ENCODE results near the gene NEURL1B. TPM values are rescaled to one million over a fixed set of nuclear protein-coding genes. Genes with fewer than 3 reads are reported as not detected.
A peak's percentile ranks its signal among the peaks of the same experiment; 100 is the strongest.

NEURL1B gene
- total and polyA plus RNA-seq, 12 donors = 14.4 to 45.8 (median 21.6) TPM

DNA sequence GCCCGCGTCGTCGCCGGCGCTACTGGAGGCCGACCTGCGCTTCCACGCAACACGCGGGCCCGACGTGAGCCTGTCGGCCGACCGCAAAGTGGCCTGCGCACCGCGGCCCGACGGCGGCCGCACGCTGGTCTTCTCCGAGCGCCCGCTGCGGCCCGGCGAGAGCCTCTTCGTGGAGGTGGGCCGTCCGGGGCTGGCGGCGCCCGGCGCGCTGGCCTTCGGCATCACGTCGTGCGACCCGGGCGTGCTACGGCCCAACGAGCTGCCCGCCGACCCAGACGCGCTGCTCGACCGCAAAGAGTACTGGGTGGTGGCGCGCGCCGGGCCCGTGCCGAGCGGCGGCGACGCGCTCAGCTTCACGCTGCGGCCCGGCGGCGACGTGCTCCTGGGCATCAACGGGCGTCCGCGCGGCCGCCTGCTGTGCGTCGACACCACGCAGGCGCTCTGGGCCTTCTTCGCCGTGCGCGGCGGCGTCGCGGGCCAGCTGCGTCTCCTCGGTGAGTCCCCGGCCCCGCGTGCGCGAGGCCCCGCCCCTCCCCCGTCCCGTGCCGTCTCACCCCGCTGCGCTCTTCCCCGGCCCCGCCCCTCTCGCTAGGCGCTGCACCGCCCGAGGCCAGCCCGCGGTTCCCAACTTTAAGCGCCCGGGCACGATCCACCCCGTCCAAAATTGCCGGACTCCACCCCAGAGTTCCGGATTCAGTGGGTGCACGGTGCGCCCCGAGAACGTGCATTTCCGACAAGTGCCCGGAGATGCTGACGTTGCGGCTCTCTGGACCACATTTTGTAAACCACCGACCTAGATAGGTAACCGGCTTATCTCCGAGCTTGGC lies 42.8 kb downstream of the NEURL1B start:
- Histone ChIP-seq H3K9me3 (no peaks in the 10 kb centered on the region), H3K4me1 (peaks cover 9 to 82% (median 59%) of the 10 kb centered on the region in 9 donors), H3K4me3 (peak overlapping the region in 1 of 10 donors; percentile 8), H3K36me3 (peaks cover 0 to 89% (median 8%) of the 10 kb centered on the region in 9 donors), H3K27me3 (no peaks in the 10 kb centered on the region), H3K27ac (peak overlapping the region in 2 of 10 donors; percentile 20 to 40)
- peak in 1 of 8 donors; percentile 20 for ATAC-seq
- TF ChIP-seq, protein P1, sequence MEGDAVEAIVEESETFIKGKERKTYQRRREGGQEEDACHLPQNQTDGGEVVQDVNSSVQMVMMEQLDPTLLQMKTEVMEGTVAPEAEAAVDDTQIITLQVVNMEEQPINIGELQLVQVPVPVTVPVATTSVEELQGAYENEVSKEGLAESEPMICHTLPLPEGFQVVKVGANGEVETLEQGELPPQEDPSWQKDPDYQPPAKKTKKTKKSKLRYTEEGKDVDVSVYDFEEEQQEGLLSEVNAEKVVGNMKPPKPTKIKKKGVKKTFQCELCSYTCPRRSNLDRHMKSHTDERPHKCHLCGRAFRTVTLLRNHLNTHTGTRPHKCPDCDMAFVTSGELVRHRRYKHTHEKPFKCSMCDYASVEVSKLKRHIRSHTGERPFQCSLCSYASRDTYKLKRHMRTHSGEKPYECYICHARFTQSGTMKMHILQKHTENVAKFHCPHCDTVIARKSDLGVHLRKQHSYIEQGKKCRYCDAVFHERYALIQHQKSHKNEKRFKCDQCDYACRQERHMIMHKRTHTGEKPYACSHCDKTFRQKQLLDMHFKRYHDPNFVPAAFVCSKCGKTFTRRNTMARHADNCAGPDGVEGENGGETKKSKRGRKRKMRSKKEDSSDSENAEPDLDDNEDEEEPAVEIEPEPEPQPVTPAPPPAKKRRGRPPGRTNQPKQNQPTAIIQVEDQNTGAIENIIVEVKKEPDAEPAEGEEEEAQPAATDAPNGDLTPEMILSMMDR (IDR thresholded peaks at IDR 0.05) = no peak
- no peak for DNase-seq
- intact Hi-C loops (cut with DNase I) = loop anchor here in 1 of 10 donors (10.0 kb wide), 1 partner anchor 129 kb away; no protein-coding TSS in a partner anchor
- WGBS, 2 donors = 72 to 73% methylated on average over 120 to 125 of the region's 125 CpGs

DNA sequence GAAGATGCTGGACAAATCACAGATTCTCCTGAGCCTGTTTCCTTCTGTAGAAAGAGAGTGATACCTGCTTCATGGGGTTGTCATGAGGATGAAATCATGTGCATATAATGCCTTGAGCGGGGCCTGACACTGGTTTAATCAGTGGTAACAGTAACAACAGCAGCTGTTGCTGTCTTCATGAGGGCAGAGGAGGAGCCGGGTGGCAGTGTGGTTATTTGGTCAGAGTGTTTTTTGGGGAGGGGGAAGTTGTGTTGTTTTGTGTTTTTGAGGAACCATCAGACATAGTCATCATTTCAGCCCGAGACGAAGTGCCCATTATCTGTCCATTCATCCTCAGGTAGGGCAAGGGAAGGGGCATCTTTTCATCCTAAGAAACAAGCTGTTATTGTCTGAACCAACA lies 44.0 kb downstream of the NEURL1B start:
- intact Hi-C loops (cut with DNase I) = loop anchor here in 3 of 10 donors (5.0 to 10.0 kb wide), 3 partner anchors 38 to 130 kb away; no protein-coding TSS in a partner anchor
- no peaks in the 10 kb centered on the region for H3K9me3 ChIP-seq
- WGBS, 2 donors = 86 to 92% methylated on average over 4 of the region's 4 CpGs
- TF ChIP-seq, protein P1 (IDR thresholded peaks at IDR 0.05) = no peak
- no peaks in the 10 kb centered on the region for H3K27me3 ChIP-seq
- H3K27ac ChIP-seq = peak overlapping the region in 5 of 10 donors; percentile 1 to 92 (median 20)
- no peak overlapping the region for H3K4me3 ChIP-seq
- ATAC-seq (no peak), DNase-seq (no peak)
- peaks cover 15 to 82% (median 59%) of the 10 kb centered on the region in 9 donors for H3K4me1 ChIP-seq
- H3K36me3 ChIP-seq = peaks cover 0 to 92% (median 9%) of the 10 kb centered on the region in 9 donors

DNA sequence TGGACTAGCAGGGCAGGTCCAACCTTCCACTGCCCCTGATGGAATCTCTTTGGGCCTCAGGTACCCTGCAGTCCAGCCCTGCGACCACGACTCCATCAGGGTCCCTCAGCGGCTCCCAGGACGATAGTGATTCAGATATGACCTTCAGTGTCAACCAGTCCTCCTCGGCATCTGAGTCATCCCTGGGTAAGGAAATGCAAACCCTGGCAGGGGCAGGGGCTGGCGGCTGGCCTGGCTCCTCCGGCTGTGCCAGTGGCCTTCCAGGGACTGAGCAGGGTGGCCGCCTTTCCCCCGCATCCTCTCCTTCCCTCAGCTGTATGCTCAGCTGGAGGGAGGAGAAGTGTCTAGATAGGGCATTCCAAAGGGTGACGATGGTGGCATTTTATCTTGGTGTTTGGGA lies 45.0 kb downstream of the NEURL1B start:
- 79 to 85% methylated on average over 10 of the region's 10 CpGs for WGBS, 2 donors
- intact Hi-C loops (cut with DNase I) = loop anchor here in 3 of 10 donors (5.0 to 10.0 kb wide), 3 partner anchors 39 to 131 kb away; no protein-coding TSS in a partner anchor
- Histone ChIP-seq H3K36me3 (peaks cover 0 to 91% (median 11%) of the 10 kb centered on the region in 9 donors), H3K4me3 (no peak overlapping the region), H3K9me3 (no peaks in the 10 kb centered on the region), H3K27me3 (no peaks in the 10 kb centered on the region), H3K27ac (peak overlapping the region in 6 of 10 donors; percentile 1 to 92 (median 26)), H3K4me1 (peaks cover 21 to 82% (median 58%) of the 10 kb centered on the region in 9 donors)
- no peak for DNase-seq
- peak in 1 of 8 donors; percentile 12 for ATAC-seq
- TF ChIP-seq, protein P1 (IDR thresholded peaks at IDR 0.05) = no peak

DNA sequence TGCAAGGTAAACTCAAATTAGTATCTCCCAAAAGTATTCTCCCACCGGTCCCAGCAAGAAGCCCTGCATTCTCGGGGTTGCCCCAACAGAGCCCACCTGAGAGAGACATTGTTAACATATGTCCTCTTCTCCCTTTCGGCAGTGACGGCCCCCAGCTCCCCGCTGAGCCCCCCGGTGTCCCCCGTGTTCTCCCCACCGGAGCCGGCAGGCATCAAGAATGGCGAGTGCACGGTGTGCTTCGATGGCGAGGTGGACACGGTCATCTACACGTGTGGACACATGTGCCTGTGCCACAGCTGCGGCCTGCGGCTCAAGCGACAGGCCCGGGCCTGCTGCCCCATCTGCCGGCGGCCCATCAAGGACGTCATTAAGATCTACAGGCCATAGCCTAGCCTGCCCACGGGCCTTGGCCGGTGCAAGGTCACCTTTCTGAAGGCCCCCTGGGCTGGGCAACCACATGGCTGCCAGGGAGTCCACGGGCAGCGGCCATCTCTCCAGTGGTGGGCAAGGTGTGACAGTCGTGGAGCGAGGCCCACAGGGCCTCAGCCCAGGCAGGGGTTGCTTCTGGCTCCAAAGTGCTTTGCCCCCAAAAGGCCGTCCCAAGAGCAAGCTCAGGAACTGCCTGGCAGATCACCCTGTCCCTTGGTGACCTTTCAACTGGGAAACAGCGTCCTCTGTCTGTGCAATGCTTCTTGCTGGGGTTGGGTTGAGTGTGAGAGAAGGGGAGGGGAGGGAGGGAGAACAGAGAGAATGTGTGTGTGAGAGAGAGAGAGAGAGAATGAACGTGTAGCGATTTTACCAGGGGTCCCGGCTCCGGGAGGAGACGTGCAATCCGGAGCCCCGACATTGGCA lies 45.7 kb downstream of the NEURL1B start:
- ATAC-seq = no peak
- TF ChIP-seq, protein P1 (IDR thresholded peaks at IDR 0.05) = no peak
- Histone ChIP-seq H3K27ac (peak overlapping the region in 8 of 10 donors; percentile 3 to 92 (median 60)), H3K9me3 (no peaks in the 10 kb centered on the region), H3K4me3 (no peak overlapping the region), H3K36me3 (peaks cover 0 to 84% (median 8%) of the 10 kb centered on the region in 9 donors), H3K4me1 (peaks cover 21 to 80% (median 56%) of the 10 kb centered on the region in 9 donors), H3K27me3 (no peaks in the 10 kb centered on the region)
- 83 to 84% methylated on average over 37 of the region's 37 CpGs for WGBS, 2 donors
- intact Hi-C loops (cut with DNase I) = loop anchor here in 3 of 10 donors (5.0 to 10.0 kb wide), 3 partner anchors 39 to 132 kb away; no protein-coding TSS in a partner anchor
- DNase-seq = no peak
